ENCODE measurements around the gene TMEM179. TPM values are rescaled to one million over a fixed set of nuclear protein-coding genes. Genes with fewer than 3 reads are reported as not detected.

The TMEM179 gene
- polyA plus RNA-seq, 1 donor: 0.86 TPM

- no peak for DNase-seq
These were observed 5.7 kb downstream of the TMEM179 start for GRCh38 chr14:104598910-104599273.

- DNase-seq: no peak
These were observed 6.3 kb downstream of the TMEM179 start for GRCh38 chr14:104598039-104598909.

- DNase-seq: no peak
These were observed 7.0 kb downstream of the TMEM179 start for GRCh38 chr14:104597576-104597975.

GRCh38 chr14:104596927-104597351, 7.6 kb downstream of the TMEM179 start:
- no peak for DNase-seq

- no peak for DNase-seq
These were observed 8.1 kb downstream of the TMEM179 start for GRCh38 chr14:104596451-104596918.

- no peak for DNase-seq
These were observed 8.6 kb downstream of the TMEM179 start for GRCh38 chr14:104595911-104596450.

- DNase-seq: no peak
These were observed 9.4 kb downstream of the TMEM179 start for GRCh38 chr14:104595116-104595675.

- DNase-seq: no peak
These were observed 10.1 kb downstream of the TMEM179 start for GRCh38 chr14:104594310-104595046.

- no peak for DNase-seq
These were observed 10.8 kb downstream of the TMEM179 start for GRCh38 chr14:104593710-104594136.

GRCh38 chr14:104593241-104593701, 11.3 kb downstream of the TMEM179 start:
- no peak for DNase-seq

GRCh38 chr14:104592785-104593184, 11.8 kb downstream of the TMEM179 start:
- DNase-seq: no peak

GRCh38 chr14:104592292-104592672, 12.3 kb downstream of the TMEM179 start:
- DNase-seq: no peak

- no peak for DNase-seq
These were observed 12.9 kb downstream of the TMEM179 start for GRCh38 chr14:104591506-104592291.

- DNase-seq: no peak
These were observed 13.5 kb downstream of the TMEM179 start for GRCh38 chr14:104591031-104591430.

- DNase-seq: no peak
These were observed 14.2 kb downstream of the TMEM179 start for GRCh38 chr14:104590240-104590965.

GRCh38 chr14:104589338-104590195, 15.0 kb downstream of the TMEM179 start:
- no peak for DNase-seq

GRCh38 chr14:104588066-104588857, 16.3 kb downstream of the TMEM179 start:
- no peak for DNase-seq

- DNase-seq: no peak
These were observed 16.9 kb downstream of the TMEM179 start for GRCh38 chr14:104587641-104588040.

- DNase-seq: no peak
These were observed 17.5 kb downstream of the TMEM179 start for GRCh38 chr14:104586832-104587620.
